GM21526 (cell line): ENCODE data around the gene OMA1.

Source experiments
- ATAC-seq: cut with Tn5 transposase; IDR thresholded peaks from one replicate; pipeline ENCODE4 v1.9.1; 2021; ENCODE audit warnings: moderate library complexity; ENCODE audit not compliant: unreplicated experiment, low FRiP score

The OMA1 gene

DNA sequence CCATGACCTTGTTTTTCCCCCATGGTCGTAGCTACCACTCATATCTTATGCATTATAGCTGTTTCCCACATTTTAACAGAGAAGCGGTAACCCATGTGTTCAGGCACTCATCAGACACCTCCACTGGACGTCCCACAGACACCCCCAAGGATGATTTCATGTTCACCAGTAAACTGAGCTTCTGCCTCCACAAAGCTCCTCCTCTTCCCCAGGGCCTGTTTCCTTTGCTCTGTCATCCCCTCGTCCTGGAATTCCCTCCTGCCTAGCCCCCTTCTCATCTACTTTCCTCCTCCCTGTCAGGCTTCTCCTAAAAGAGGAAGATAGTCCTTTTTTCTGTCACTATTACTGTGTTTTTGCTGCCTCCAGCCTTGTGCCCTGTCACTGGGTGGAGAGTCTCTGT is 111.2 kb downstream of the OMA1 start:
- ATAC-seq = no peak

DNA sequence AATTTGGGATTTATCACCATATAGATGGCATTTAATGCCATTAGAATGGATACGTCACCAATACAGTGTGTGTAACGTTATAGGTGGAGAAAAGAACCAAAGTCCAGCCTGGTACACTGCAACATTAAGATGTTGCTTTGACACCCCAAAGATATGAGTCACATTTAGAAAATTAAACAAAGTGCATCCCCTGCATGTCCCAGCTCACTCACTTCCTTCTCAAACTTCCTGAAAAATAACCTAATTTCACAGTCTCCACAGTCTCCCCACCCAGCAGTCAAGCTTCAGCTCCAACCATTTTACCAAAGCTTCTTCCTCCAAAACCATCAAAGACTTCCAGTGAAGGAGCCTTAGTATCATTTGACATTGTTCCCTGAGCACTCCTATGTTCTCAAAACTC is 111.9 kb downstream of the OMA1 start:
- ATAC-seq = no peak

DNA sequence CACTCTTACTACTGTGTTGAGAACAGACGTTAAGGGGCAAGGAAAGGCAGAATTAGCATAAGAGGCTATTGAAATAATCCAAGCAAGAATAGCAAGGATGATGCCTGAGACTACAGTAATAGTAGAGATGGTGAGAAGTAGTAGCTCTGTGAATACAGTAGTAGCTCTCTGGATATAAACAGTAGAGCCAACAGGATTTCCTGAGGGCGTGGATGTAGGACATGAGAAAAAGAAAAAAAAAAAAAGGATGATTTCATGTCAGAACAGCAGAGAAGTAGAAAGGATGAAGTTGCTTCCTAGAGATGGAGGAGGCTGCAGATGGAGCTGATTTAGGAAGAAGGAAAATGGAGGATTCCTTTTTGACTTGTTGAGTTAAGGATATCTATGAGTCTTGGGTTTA is 112.3 kb downstream of the OMA1 start:
- ATAC-seq = no peak

DNA sequence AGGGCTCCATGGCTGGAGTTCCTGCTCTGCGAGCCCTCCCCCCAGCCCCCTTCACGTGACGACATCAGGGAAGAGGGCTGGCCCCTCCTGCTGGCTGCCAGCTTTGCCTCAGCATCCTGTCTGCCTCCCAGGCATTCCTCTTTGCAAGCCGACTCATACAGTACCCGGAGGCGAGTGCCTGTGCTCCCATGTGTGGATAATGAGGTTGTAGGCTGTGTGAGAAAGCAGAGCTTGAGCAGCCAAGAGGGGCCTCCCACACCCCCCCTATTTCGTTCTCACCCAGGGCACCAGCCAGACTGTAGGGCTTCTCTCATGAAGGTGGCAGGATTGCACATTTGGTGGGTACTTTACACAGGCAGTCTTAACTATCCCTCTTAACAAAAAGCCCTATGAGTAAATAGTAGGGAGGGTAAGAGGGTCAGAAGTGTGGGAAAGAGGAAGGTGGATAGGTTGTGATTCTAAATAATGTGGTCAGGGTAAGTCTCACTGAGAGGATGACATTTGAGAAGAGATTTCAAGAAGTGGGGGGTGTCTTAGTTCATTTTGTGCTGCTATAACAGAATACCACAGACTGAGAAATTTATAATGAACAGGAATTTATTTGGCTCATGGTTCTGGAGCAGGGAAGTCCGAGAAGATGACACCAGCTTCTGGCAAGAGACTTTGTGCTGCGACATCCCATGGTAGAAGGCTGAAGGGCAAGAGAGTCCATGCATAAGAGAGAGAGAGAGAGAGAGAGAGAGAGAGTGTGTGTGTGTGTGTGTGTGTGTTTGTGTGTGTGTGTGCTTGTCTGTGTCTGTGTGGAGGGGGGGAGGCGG is 113.5 kb downstream of the OMA1 start:
- ATAC-seq = no peak

DNA sequence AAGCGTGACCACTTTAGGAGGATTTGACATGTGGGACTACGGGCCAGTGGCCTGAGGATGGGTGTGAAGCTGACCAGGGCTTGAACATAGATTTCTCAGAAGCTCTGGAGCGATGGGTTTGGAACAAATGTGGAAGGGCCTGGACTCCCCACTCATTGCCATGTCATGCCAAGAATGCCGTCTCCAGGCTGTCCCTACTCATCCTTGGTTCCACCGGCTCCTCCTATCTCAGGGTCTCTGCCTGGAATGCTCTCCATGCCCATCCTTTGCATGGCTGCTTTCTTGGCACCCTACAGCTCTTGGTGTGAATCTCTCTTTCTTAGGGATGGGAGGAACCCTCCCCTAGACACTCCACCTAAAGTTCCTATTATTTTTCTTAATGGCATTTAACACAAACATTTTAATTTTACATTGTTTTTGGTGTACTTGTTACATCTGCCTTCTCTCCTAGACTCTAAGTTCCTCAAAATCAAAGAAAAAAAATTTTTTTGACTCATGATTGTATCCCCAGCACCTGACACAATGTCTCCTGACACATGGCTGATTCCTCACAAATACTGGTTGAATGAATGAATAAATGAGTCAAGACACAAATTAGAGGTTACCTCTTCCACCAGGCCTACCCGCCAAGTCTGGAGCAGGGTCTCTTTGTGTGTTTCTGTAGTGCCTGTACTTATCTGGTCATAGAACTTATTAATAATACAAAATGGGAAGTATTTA is 114.5 kb downstream of the OMA1 start:
- no peak for ATAC-seq
